GM18870 (cell line): ENCODE results near the gene DACH1.

Experiments used
- ATAC-seq: cut with Tn5 transposase; IDR thresholded peaks from one replicate; pipeline ENCODE4 v1.9.1; 2021; ENCODE audit warnings: moderate library complexity; ENCODE audit not compliant: unreplicated experiment

The DACH1 gene

DNA sequence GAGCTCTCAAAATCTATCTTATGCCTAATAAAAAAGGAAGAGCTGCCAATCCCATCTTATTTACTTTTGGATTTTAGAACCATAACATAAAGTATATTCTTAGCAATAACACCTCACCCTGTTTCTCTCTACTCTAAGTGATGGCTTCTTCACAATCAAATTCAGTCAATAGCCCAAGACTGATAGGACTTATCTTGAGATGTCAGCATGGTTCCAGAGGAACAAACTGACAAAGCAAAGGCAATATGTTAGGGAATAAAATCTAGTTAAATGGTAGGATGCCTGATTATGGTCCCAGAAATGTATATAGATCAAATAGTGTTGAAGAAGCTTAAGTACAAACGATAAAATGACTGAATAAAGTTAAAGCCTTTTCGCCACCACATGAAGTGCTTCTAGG, 36.3 kb downstream of the DACH1 start:
- ATAC-seq: no peak

GRCh38 chr13:71830323-71830722, 36.7 kb downstream of the DACH1 start:
- no peak for ATAC-seq

- ATAC-seq: no peak
Observed at GRCh38 chr13:71829547-71829946, 37.5 kb downstream of the DACH1 start.

GRCh38 chr13:71828564-71828963, 38.4 kb downstream of the DACH1 start:
- ATAC-seq: no peak

DNA sequence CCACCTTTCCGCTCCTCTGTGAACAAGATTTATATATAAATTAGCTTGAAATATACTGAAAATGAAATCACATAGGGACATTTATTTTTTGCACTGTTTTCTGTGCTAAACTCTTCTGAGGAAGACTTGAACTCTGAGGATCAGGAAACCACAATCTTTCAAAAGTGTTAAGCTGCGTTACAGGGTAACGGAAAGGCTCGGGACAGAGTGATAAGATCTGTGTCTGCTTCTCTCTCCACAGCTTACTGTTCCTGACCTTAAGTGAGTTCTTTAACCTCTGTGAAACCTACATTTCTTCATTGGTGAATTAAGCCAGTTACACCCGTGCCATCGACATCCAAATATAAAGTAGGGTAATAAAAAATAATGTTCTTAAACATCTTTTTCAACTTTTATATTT, 38.9 kb downstream of the DACH1 start:
- no peak for ATAC-seq

DNA sequence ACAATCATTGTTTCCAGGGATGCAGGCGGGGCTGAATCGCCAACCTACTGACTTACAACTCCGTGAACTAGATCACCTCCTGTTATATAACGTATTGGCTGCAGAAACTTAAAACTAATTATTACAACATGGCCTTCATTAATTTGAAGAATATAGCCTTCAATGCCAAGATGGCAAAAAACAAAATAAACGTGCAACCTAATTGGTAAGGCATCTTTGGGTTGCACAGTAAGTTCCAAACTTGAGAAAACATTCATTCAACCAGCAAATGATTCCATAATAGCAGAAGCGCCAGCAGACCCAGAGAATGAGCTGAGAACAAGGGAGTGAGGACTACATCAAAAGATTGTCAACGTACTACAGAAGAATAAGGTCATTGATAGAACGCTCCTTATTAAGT, 39.8 kb downstream of the DACH1 start:
- no peak for ATAC-seq

DNA sequence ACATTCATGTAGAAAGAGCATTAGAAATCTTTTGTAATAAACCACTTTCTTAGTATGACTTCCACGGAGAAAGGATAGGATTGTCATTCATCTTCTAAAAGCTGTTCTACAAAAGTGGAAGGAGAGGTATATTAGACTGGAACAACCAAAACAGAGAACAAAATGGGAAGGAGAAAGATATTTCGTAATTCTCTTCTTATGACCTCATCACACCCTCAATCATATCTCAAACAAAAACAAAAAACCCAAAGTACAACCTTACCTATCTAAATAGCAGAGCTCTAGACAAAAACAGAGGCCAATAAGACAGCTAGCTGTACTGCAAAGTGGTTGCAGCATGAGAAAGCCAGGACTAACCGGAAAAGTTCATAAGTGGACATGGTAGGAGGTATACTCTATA, 46.3 kb downstream of the DACH1 start:
- ATAC-seq: no peak

- ATAC-seq: no peak
Observed at GRCh38 chr13:71817335-71817734, 49.7 kb downstream of the DACH1 start.

GRCh38 chr13:71814806-71815360, 52.1 kb downstream of the DACH1 start:
- no peak for ATAC-seq

DNA sequence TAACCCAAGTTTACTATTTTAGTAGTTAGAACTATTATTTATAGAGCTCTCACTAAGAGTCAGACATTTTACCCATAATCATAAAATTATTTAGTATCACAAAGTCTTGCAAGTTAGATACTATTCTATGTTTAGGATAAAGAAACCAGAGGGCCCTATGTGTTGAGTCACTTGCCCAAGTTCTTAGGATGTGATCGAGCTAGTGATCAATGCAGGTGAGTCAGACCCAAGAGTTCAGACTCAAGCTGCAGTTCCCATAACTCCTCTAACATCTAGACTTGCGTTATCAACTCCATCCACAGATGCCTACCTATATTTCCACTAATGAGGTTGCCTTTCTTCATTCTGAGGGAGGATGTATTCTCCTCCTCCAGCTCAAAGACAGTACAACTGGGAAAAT, 53.8 kb downstream of the DACH1 start:
- ATAC-seq: no peak

GRCh38 chr13:71811344-71811743, 55.7 kb downstream of the DACH1 start:
- no peak for ATAC-seq

- ATAC-seq: no peak
Observed at GRCh38 chr13:71808708-71809107, 58.3 kb downstream of the DACH1 start.

DNA sequence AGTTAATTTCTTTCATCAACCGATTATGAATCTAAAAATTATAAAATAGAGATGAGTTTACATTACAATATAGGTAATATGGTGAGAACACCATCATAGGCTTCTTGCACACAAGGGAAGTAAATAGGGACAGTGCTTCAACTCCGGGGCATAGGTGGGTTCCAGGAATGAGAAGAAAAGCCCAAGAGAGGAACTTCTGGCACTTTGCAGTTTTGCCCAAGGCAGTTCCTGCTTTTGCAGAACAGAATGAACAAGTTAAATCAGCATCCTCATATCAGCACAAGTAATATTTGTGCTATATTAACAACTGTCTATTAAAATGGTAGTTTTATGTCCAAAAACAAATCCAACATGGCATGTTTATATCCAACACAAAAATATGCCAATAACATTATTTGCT, 60.1 kb downstream of the DACH1 start:
- ATAC-seq: no peak

- no peak for ATAC-seq
Observed at GRCh38 chr13:71803066-71803465, 63.9 kb downstream of the DACH1 start.

- no peak for ATAC-seq
Observed at GRCh38 chr13:71801781-71802180, 65.2 kb downstream of the DACH1 start.

- no peak for ATAC-seq
Observed at GRCh38 chr13:71801165-71801760, 65.7 kb downstream of the DACH1 start.

GRCh38 chr13:71799324-71799723, 67.7 kb downstream of the DACH1 start:
- no peak for ATAC-seq

DNA sequence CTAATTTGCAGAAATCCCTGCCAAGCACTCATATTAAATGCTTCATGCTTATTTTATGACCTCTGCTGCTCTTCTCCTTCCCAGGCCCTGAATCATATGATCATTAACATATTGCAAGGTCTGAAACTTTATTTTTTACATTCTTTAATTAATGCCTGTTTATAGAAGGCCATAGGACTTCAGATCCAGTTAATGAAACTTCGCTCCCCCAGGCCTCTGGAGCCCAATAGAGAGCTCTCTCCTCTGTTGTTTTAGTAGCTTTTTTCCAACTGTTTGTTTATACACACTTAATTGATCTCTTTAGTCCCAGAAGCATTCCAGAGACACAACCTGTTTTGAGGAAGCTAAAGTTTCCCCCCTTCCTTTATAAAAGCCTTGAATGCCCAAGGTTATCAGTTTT, 68.3 kb downstream of the DACH1 start:
- ATAC-seq: no peak

DNA sequence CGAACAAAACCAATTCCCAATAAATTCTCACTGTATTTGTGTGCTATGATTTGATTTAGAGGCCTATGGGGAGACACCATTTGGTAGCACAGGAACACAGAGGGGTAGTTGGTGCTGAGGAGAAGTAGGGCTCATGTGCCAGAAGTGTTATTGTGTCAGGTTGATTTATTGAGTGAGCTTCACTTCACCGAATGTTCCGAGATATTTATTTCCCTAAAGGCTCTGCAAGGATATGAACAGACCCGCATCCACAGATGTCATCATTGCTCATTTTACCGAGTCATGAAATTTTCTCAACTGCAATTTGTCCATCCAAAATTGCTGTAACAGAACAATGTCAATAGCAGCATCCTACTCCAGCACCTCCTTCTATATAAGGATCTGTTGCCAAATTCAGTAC, 69.5 kb downstream of the DACH1 start:
- no peak for ATAC-seq

DNA sequence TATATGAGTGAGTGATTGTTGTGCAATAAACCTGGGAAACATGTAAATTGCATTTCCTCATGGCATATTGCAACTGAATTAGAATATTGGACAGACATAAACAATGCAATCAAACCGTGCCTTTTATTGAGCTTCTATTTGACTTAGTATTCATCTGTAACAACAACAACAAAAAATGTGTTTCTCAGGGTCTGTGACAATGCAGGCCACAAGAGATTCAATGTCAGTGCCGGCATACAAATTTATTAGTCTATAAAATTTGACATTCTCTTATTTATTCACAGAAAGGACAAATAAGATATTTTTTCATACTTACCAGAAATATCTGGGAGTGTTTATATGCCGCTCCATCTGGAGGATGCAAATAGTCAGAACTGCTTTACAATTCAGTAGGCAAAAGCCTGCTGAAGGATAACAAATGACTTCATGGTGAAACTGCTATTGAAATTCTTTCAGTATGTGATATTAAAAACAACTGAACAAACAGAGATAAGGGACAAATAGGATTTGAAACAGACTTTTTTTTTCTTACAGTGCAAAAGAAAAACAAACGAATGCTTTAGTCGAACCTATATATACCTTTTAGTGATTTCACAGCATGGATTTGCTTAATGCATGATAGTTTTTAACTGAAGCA, 77.2 kb downstream of the DACH1 start:
- ATAC-seq: no peak

DNA sequence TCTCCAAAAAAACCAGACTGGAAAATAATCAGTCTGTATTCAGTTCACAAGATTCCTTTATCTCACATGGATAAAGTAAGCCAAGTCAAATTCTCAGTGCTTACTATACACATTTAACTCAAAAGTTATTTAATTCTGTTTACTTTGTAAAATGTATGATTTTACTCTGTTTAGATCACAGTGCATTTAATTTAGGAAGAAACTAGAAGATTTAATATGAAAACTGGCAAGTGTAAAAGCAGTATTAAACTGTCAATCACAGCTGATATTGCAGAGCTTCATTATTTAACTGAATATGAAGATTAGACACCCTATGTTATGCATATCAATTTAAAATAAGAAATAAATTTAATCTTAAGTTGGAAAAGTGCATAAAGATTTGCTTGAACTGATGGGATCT, 78.0 kb downstream of the DACH1 start:
- ATAC-seq: no peak

- no peak for ATAC-seq
Observed at GRCh38 chr13:71787414-71787813, 79.6 kb downstream of the DACH1 start.

- no peak for ATAC-seq
Observed at GRCh38 chr13:71786875-71787274, 80.1 kb downstream of the DACH1 start.
